LNCaP clone FGC (cell line): Measurements from ENCODE around the gene VARS2.

ENCODE experiments used
- DNase-seq: peaks from one replicate; pipeline ENCODE4 v3.0.0-alpha.2; 2011; ENCODE audit warnings: low read depth
- H3K4me3 ChIP-seq: 2 replicates; pipeline ENCODE4 v1.5.1; 2011; ENCODE audit warnings: mild to moderate bottlenecking, low read depth, low read length, control low read depth
- TF ChIP-seq, protein P1 (sequence below): IDR thresholded peaks from 2 replicates; pipeline ENCODE4 v1.5.1; 2012; ENCODE audit warnings: mild to moderate bottlenecking; ENCODE audit not compliant: control insufficient read depth, insufficient read depth; ENCODE audit errors: extremely low read depth

VARS2 gene

DNA sequence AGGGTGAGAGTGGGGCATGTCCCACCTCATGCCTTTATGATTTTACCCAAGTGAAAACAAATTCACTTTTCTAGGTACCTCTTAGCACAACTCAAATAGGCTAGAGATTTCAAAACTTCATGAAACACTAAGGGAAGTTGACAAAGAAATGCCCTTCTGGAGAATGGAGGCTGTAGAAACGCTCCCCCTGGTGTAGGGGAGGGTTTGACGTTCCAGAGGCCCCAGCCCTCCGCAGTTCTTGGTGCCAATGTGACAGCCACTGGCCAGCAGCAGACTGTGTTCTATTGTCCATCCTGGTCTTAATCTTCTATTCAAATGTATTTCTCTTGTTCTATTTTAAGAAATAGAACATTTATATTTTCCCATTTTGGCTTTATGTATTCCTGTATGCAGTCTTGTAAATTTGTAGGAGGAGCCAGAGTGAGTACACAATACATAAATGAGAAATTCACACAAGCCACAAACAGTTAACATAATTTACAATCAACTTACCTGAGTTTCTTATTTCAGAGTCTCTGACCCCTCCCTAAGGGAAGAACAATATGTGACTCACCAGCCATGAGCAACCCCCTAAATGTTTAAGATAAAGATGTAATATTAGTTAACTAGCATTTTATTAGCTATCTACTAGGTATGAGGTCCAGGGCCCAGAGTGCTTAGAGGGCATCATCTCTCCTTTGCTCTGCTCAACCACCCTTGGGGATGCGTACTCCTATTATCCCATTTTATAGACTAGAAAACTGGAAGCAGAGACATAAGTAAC is 60.6 kb downstream of the VARS2 start:
- H3K4me3 ChIP-seq = no peak overlapping the region
- DNase-seq = no peak
- TF ChIP-seq, protein P1, sequence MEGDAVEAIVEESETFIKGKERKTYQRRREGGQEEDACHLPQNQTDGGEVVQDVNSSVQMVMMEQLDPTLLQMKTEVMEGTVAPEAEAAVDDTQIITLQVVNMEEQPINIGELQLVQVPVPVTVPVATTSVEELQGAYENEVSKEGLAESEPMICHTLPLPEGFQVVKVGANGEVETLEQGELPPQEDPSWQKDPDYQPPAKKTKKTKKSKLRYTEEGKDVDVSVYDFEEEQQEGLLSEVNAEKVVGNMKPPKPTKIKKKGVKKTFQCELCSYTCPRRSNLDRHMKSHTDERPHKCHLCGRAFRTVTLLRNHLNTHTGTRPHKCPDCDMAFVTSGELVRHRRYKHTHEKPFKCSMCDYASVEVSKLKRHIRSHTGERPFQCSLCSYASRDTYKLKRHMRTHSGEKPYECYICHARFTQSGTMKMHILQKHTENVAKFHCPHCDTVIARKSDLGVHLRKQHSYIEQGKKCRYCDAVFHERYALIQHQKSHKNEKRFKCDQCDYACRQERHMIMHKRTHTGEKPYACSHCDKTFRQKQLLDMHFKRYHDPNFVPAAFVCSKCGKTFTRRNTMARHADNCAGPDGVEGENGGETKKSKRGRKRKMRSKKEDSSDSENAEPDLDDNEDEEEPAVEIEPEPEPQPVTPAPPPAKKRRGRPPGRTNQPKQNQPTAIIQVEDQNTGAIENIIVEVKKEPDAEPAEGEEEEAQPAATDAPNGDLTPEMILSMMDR = no peak
